Measurements from ENCODE around the gene MYO5C. TPM values are rescaled to one million over a fixed set of nuclear protein-coding genes. Genes with fewer than 3 reads are reported as not detected.

Gene MYO5C
- total and polyA plus RNA-seq, 2 donors (not counting 3 experiments of a cell fraction or from before 2014, with no cell fraction given), result 7.5 to 19.4 TPM

- Histone ChIP-seq H3K4me3 (replicated peaks in 1 of 3; ENCODE audit: insufficient read depth in 1 of 3, low read depth in 1 of 3, low read length in 3 of 3) (no peak overlapping the region), H3K27ac (ENCODE audit: insufficient read depth, low read depth, low read length) (no peak overlapping the region), H3K4me1 (ENCODE audit: control insufficient read depth, extremely low read depth, insufficient read depth, low read length) (peaks cover 2% of the 10 kb centered on the region), H3K27me3 (ENCODE audit: control insufficient read depth in 2 of 2, insufficient read depth in 2 of 2, low read length in 2 of 2) (no peaks in the 10 kb centered on the region), H3K4me2 (ENCODE audit: insufficient read depth, low read length) (no peak overlapping the region), H3K79me2 (ENCODE audit: control insufficient read depth, insufficient read depth, low read length) (no peaks in the 10 kb centered on the region), H3K9me3 (replicated peaks; ENCODE audit: control insufficient read depth, insufficient read depth, low read length) (no peaks in the 10 kb centered on the region), H4K20me1 (replicated peaks; ENCODE audit: control insufficient read depth, extremely low read depth, insufficient read depth, low read length) (no peaks in the 10 kb centered on the region), H3K9ac (replicated peaks; ENCODE audit: extremely low read depth, insufficient read depth, low read length) (no peak overlapping the region), H3K9me1 (replicated peaks; ENCODE audit: control insufficient read depth, extremely low read depth, insufficient read depth, low read length) (no peaks in the 10 kb centered on the region), H2AFZ (ENCODE audit: low read depth, low read length) (no peak overlapping the region), H3K36me3 (ENCODE audit: control insufficient read depth in 2 of 2, extremely low read depth in 1 of 2, insufficient read depth in 2 of 2, low read length in 2 of 2) (peaks cover 3 to 6% of the 10 kb centered on the region in 2 experiments)
- TF ChIP-seq FOS (IDR thresholded peaks at IDR 0.05; ENCODE audit: borderline replicate concordance, insufficient read depth, low read length) (no peak), MYC (IDR thresholded peaks at IDR 0.05; ENCODE audit: low read depth, low read length) (no peak), POLR2A (IDR thresholded peaks at IDR 0.05; ENCODE audit: low read depth, low read length) (no peak), POLR2AphosphoS5 (IDR thresholded peaks at IDR 0.05; ENCODE audit: insufficient read depth, low read depth, low read length) (no peak), CTCF (IDR thresholded peaks at IDR 0.05; ENCODE audit: extremely low read depth in 1 of 2, insufficient read depth in 1 of 2, low read depth in 1 of 2, low read length in 2 of 2) (no peak)
- POLR2A ChIA-PET, result no interaction called here
- no TSS peak for BruUV-seq (replicated peaks)
- DNase-seq (ENCODE audit: low read depth, low spot score), result peak; percentile 62
- dilution Hi-C loops (cut with MboI; ENCODE audit: extremely low pct_ligation_motif_present, low sequenced_read_pairs) (no loop called here), intact Hi-C loops (cut with micrococcal nuclease) (no loop called here)
- CTCF ChIA-PET, result interaction anchor here (1.2 to 2.0 kb wide), 2 partner anchors 47 to 52 kb away, joined by 3 to 6 read pairs; no protein-coding TSS in a partner anchor
- no peak for FAIRE-seq
Observed at GRCh38 chr15:52308446-52309153, 13.0 kb upstream of the MYO5C start.

GRCh38 chr15:52307847-52308246, 12.2 kb upstream of the MYO5C start:
- intact Hi-C loops (cut with micrococcal nuclease) (no loop called here), dilution Hi-C loops (cut with MboI; ENCODE audit: extremely low pct_ligation_motif_present, low sequenced_read_pairs) (no loop called here)
- Histone ChIP-seq H3K4me1 (ENCODE audit: control insufficient read depth, extremely low read depth, insufficient read depth, low read length) (peaks cover 2% of the 10 kb centered on the region), H2AFZ (ENCODE audit: low read depth, low read length) (no peak overlapping the region), H3K36me3 (ENCODE audit: control insufficient read depth in 2 of 2, extremely low read depth in 1 of 2, insufficient read depth in 2 of 2, low read length in 2 of 2) (peaks cover 3% of the 10 kb centered on the region in 2 experiments), H3K9me1 (replicated peaks; ENCODE audit: control insufficient read depth, extremely low read depth, insufficient read depth, low read length) (no peaks in the 10 kb centered on the region), H3K9ac (replicated peaks; ENCODE audit: extremely low read depth, insufficient read depth, low read length) (no peak overlapping the region), H3K4me3 (replicated peaks in 1 of 3; ENCODE audit: insufficient read depth in 1 of 3, low read depth in 1 of 3, low read length in 3 of 3) (no peak overlapping the region), H3K4me2 (ENCODE audit: insufficient read depth, low read length) (no peak overlapping the region), H3K27me3 (ENCODE audit: control insufficient read depth in 2 of 2, insufficient read depth in 2 of 2, low read length in 2 of 2) (no peaks in the 10 kb centered on the region), H3K79me2 (ENCODE audit: control insufficient read depth, insufficient read depth, low read length) (no peaks in the 10 kb centered on the region), H3K9me3 (replicated peaks; ENCODE audit: control insufficient read depth, insufficient read depth, low read length) (no peaks in the 10 kb centered on the region), H4K20me1 (replicated peaks; ENCODE audit: control insufficient read depth, extremely low read depth, insufficient read depth, low read length) (no peaks in the 10 kb centered on the region), H3K27ac (ENCODE audit: insufficient read depth, low read depth, low read length) (no peak overlapping the region)
- BruUV-seq (replicated peaks), result no TSS peak
- ChIA-PET POLR2A (no interaction called here), CTCF (interaction anchor here (1.2 kb wide), 1 partner anchor 51 kb away, joined by 3 read pairs; no protein-coding TSS in a partner anchor)
- DNase-seq (ENCODE audit: low read depth, low spot score) (no peak), FAIRE-seq (no peak)
- TF ChIP-seq POLR2AphosphoS5 (IDR thresholded peaks at IDR 0.05; ENCODE audit: insufficient read depth, low read depth, low read length), result no peak
- TF ChIP-seq GATA2 (IDR thresholded peaks at IDR 0.05; ENCODE audit: insufficient read depth, insufficient read length, low read depth, low read length), result no peak
- no peak for TF ChIP-seq MYC (IDR thresholded peaks at IDR 0.05; ENCODE audit: low read depth, low read length)
- no peak for TF ChIP-seq POLR2A (IDR thresholded peaks at IDR 0.05; ENCODE audit: low read depth, low read length)
- no peak for TF ChIP-seq EZH2 (IDR thresholded peaks at IDR 0.05; ENCODE audit: borderline replicate concordance, low read depth, low read length, severe bottlenecking)
- no peak for TF ChIP-seq JUN (IDR thresholded peaks at IDR 0.05; ENCODE audit: borderline replicate concordance, insufficient read depth, insufficient read length, low read depth)
- TF ChIP-seq CTCF (IDR thresholded peaks at IDR 0.05; ENCODE audit: extremely low read depth in 1 of 2, insufficient read depth in 1 of 2, low read depth in 1 of 2, low read length in 2 of 2), result no peak
- no peak for TF ChIP-seq FOS (IDR thresholded peaks at IDR 0.05; ENCODE audit: borderline replicate concordance, insufficient read depth, low read length)
- no peak for TF ChIP-seq MAX (IDR thresholded peaks at IDR 0.05; ENCODE audit: insufficient read depth, insufficient read length)
